ENCODE data around the gene DHRS3. TPM values are rescaled to one million over a fixed set of nuclear protein-coding genes. Genes with fewer than 3 reads are reported as not detected.

Gene DHRS3
- polyA plus RNA-seq, 1 of the 3 experiments (the other 2 are of a cell fraction), result 44.8 TPM

GRCh38 chr1:12643785-12644184 lies 25.8 kb upstream of the DHRS3 start, which contains the start of gene AADACL4:
TSS of gene AADACL4 (plus strand) at chr1:12644085. CDS start at chr1:12644547, 462 bp downstream.
- POLR2A ChIA-PET, result no interaction called here
- no peaks in the 10 kb centered on the region for H3K9me2 ChIP-seq
- H3K9ac ChIP-seq, result no peak within 1 kb of the TSS
- no peaks in the 10 kb centered on the region for H3K79me2 ChIP-seq (ENCODE audit: insufficient read depth)
- no peaks in the 10 kb centered on the region; the same call in 1 of the 2 replicates for H3K27me3 ChIP-seq (ENCODE audit: insufficient read depth)
- no peaks in the 10 kb centered on the region for H3K9me3 ChIP-seq
- no peak for DNase-seq
- H3K4me1 ChIP-seq (ENCODE audit: control insufficient read depth in 1 of 2, insufficient read depth in 2 of 2, low read depth in 1 of 2, low read length in 1 of 2), result no peaks in the 10 kb centered on the region
- no peak within 1 kb of the TSS for H3K27ac ChIP-seq (ENCODE audit: low read depth in 2 of 2, low read length in 1 of 2)
- 75% methylated on average over 7 of the region's 7 CpGs for WGBS (ENCODE audit: low lambda C conversion rate)
- CTCF ChIA-PET, result interaction anchor here (1.1 to 6.9 kb wide), 3 partner anchors 15 to 329 kb away, joined by 4 to 37 read pairs (median 6); no protein-coding TSS in a partner anchor
- TF ChIP-seq MAX (IDR thresholded peaks at IDR 0.05; ENCODE audit: low read depth) (no peak), YY1 (IDR thresholded peaks at IDR 0.05; ENCODE audit: low read depth) (no peak), CTCF (IDR thresholded peaks at IDR 0.05) (no peak), JUND (IDR thresholded peaks at IDR 0.05) (no peak), RXRA (IDR thresholded peaks at IDR 0.05; ENCODE audit: borderline replicate concordance, low read depth) (no peak), USF2 (IDR thresholded peaks at IDR 0.05; ENCODE audit: borderline replicate concordance, low read depth, low read length) (no peak), CHD2 (IDR thresholded peaks at IDR 0.05; ENCODE audit: low read length, partially characterized antibody) (no peak), PBX3 (IDR thresholded peaks at IDR 0.05) (no peak), MEF2A (IDR thresholded peaks at IDR 0.05; ENCODE audit: borderline replicate concordance, low read depth) (no peak), MXI1 (IDR thresholded peaks at IDR 0.05; ENCODE audit: low read depth, low read length) (no peak), TAF1 (IDR thresholded peaks at IDR 0.05; ENCODE audit: borderline replicate concordance, low read depth, low read length) (no peak), GABPA (IDR thresholded peaks at IDR 0.05; ENCODE audit: low read depth) (no peak), RAD21 (IDR thresholded peaks at IDR 0.05; ENCODE audit: low read length) (no peak), TCF12 (IDR thresholded peaks at IDR 0.05) (no peak), ELF1 (IDR thresholded peaks at IDR 0.05) (no peak), POLR2AphosphoS5 (IDR thresholded peaks at IDR 0.05; ENCODE audit: low read depth, low read length) (no peak), EZH2phosphoT487 (IDR thresholded peaks at IDR 0.05; ENCODE audit: borderline replicate concordance, low read depth) (no peak)
- no peak within 1 kb of the TSS for H3K4me3 ChIP-seq (ENCODE audit: low read depth in 2 of 2, low read length in 1 of 2)
- H3K36me3 ChIP-seq (replicated peaks in 1 of 2; ENCODE audit: control insufficient read depth in 1 of 2, insufficient read depth in 2 of 2, low read length in 1 of 2), result no peaks in the 10 kb centered on the region
- no peaks in the 10 kb centered on the region for H3F3A ChIP-seq (replicated peaks; ENCODE audit: insufficient read depth)
- no peak within 1 kb of the TSS for H3K4me2 ChIP-seq
- H4K20me1 ChIP-seq (ENCODE audit: insufficient read depth), result no peaks in the 10 kb centered on the region
- H2AFZ ChIP-seq (ENCODE audit: low read depth), result no peak within 1 kb of the TSS
